SU-DHL-6 (cell line): Measurements from ENCODE around the gene MPPED2.

Source experiments
- EZH2phosphoT487 ChIP-seq: fragments of 200-600 bp; sonication (generic), shearing (Covaris generic); conservative IDR thresholded peaks from 2 replicates; pipeline ENCODE4 v1.6.1; 2018; ENCODE audit warnings: mild to moderate bottlenecking, antibody characterized with exemption, low read length, moderate library complexity, mixed read lengths
- TF ChIP-seq, protein P1 (sequence below): fragments of 200-600 bp; sonication (generic); IDR thresholded peaks from one replicate; pipeline ENCODE4 v1.5.1; 2017; ENCODE audit warnings: antibody characterized with exemption, mild to moderate bottlenecking, low read length, moderate library complexity; ENCODE audit not compliant: insufficient read depth, poor library complexity, severe bottlenecking

DNA sequence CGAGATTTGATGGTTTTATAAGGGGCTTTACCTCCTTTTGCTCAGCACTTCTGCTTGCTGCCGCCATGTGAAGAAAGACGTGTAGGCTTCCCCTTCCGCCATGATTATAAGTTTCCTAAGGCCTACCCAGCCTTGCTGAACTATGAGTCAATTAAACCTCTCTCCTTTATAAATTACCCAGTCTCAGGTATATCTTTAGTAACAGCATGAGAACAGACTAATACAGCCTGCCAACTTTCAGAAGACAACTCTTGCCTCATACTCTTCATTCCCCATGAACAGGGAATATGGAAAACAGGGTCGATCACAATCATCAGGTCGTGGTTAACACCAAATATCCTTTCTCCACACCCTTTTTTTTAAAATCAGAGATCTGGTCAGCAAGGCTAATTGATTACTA is 83.0 kb downstream of the MPPED2 start:
- TF ChIP-seq, protein P1, sequence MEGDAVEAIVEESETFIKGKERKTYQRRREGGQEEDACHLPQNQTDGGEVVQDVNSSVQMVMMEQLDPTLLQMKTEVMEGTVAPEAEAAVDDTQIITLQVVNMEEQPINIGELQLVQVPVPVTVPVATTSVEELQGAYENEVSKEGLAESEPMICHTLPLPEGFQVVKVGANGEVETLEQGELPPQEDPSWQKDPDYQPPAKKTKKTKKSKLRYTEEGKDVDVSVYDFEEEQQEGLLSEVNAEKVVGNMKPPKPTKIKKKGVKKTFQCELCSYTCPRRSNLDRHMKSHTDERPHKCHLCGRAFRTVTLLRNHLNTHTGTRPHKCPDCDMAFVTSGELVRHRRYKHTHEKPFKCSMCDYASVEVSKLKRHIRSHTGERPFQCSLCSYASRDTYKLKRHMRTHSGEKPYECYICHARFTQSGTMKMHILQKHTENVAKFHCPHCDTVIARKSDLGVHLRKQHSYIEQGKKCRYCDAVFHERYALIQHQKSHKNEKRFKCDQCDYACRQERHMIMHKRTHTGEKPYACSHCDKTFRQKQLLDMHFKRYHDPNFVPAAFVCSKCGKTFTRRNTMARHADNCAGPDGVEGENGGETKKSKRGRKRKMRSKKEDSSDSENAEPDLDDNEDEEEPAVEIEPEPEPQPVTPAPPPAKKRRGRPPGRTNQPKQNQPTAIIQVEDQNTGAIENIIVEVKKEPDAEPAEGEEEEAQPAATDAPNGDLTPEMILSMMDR = no peak
- TF ChIP-seq EZH2phosphoT487 = no peak
